Measurements from ENCODE around the gene KLF13.

- TF ChIP-seq CTCF (conservative IDR thresholded peaks at IDR 0.05; ENCODE audit: low read depth in 2 of 2) (no peak), JUNB (IDR thresholded peaks at IDR 0.05; ENCODE audit: unreplicated experiment) (no peak), CREB1 (CRISPR knock-in tag; IDR thresholded peaks at IDR 0.05; ENCODE audit: low read depth) (no peak), POLR2AphosphoS5 (IDR thresholded peaks at IDR 0.05; ENCODE audit: low read depth) (no peak), EZH2 (IDR thresholded peaks at IDR 0.05; ENCODE audit: low read depth, unreplicated experiment) (no peak)
Observed at GRCh38 chr15:31352911-31353811, 26.5 kb downstream of the KLF13 start.
